Lower lobe of right lung (tissue), 2 donors: ENCODE measurements around the gene PARP15. TPM values are rescaled to one million over a fixed set of nuclear protein-coding genes. Genes with fewer than 3 reads are reported as not detected.

ENCODE experiments used
- ATAC-seq, 2 donors: fragments of 200-7000 bp; cut with Tn5 transposase; one replicate each; pipeline ENCODE4 v1.9.1; 2020 to 2022; ENCODE audit warnings: mild to moderate bottlenecking in 2 of 2, moderate library complexity in 2 of 2
- DNase-seq: peaks from one replicate; pipeline ENCODE4 v3.0.0-alpha.2; 2020
- H3K27ac ChIP-seq: fragments of 200-600 bp; one replicate; pipeline ENCODE4 v1.8.0; 2022
- H3K27me3 ChIP-seq: fragments of 200-600 bp; one replicate; pipeline ENCODE4 v1.8.0; 2022; ENCODE audit warnings: low read depth
- H3K36me3 ChIP-seq: fragments of 200-600 bp; one replicate; pipeline ENCODE4 v1.8.0; 2022; ENCODE audit warnings: mild to moderate bottlenecking
- H3K4me1 ChIP-seq: fragments of 200-600 bp; one replicate; pipeline ENCODE4 v1.8.0; 2022
- H3K4me3 ChIP-seq: fragments of 200-600 bp; one replicate; pipeline ENCODE4 v1.8.0; 2022; ENCODE audit warnings: mild to moderate bottlenecking
- H3K9me3 ChIP-seq: fragments of 200-600 bp; one replicate; pipeline ENCODE4 v1.8.0; 2022
- intact Hi-C: fragments of 100-400 bp; cut with DNase I; formaldehyde crosslinking; loops from one replicate; pipeline ENCODE4 v1.11.0; 2022
- total RNA-seq: library from RNA; stranded (reverse); fragmentation: NEBNext Ultra II Directional; extraction: Animal tissue kit (Norgen Biotek cat#: 25700); gene quantifications from one replicate; pipeline ENCODE4 v1.2.1, GENCODE V29; 2021
- TF ChIP-seq, protein P1 (sequence below): fragments of 200-600 bp; IDR thresholded peaks from one replicate; pipeline ENCODE4 v1.8.0; 2022; ENCODE audit warnings: antibody characterized with exemption, mild to moderate bottlenecking
- donor health status: DM: no; HTN: yes; CAD: no; lungs with severe emphysema.

Gene PARP15
- total RNA-seq, 1 donor from 2014 or later: 11.4 TPM

- Histone ChIP-seq H3K27ac (no peak overlapping the region), H3K27me3 (no peaks in the 10 kb centered on the region), H3K9me3 (no peaks in the 10 kb centered on the region), H3K4me1 (peaks cover 7% of the 10 kb centered on the region), H3K36me3 (peaks cover 5% of the 10 kb centered on the region), H3K4me3 (no peak overlapping the region)
- DNase-seq (no peak), ATAC-seq (no peak)
- TF ChIP-seq, protein P1, sequence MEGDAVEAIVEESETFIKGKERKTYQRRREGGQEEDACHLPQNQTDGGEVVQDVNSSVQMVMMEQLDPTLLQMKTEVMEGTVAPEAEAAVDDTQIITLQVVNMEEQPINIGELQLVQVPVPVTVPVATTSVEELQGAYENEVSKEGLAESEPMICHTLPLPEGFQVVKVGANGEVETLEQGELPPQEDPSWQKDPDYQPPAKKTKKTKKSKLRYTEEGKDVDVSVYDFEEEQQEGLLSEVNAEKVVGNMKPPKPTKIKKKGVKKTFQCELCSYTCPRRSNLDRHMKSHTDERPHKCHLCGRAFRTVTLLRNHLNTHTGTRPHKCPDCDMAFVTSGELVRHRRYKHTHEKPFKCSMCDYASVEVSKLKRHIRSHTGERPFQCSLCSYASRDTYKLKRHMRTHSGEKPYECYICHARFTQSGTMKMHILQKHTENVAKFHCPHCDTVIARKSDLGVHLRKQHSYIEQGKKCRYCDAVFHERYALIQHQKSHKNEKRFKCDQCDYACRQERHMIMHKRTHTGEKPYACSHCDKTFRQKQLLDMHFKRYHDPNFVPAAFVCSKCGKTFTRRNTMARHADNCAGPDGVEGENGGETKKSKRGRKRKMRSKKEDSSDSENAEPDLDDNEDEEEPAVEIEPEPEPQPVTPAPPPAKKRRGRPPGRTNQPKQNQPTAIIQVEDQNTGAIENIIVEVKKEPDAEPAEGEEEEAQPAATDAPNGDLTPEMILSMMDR: no peak
- intact Hi-C loops: no loop called here
These were observed 45.8 kb downstream of the PARP15 start for GRCh38 chr3:122623031-122623829.

- H3K4me3 ChIP-seq: no peak overlapping the region
- DNase-seq (no peak), ATAC-seq (no peak)
- no peaks in the 10 kb centered on the region for H3K27me3 ChIP-seq
- H3K36me3 ChIP-seq: no peaks in the 10 kb centered on the region
- intact Hi-C loops: no loop called here
- H3K27ac ChIP-seq: no peak overlapping the region
- TF ChIP-seq, protein P1: no peak
- H3K4me1 ChIP-seq: no peaks in the 10 kb centered on the region
- no peaks in the 10 kb centered on the region for H3K9me3 ChIP-seq
These were observed 49.2 kb downstream of the PARP15 start for GRCh38 chr3:122626515-122627180.

GRCh38 chr3:122627301-122627700, 49.9 kb downstream of the PARP15 start:
- no peak for DNase-seq
- TF ChIP-seq, protein P1: no peak
- intact Hi-C loops: no loop called here
- H3K9me3 ChIP-seq: no peaks in the 10 kb centered on the region
- no peaks in the 10 kb centered on the region for H3K36me3 ChIP-seq
- H3K27ac ChIP-seq: no peak overlapping the region
- no peaks in the 10 kb centered on the region for H3K27me3 ChIP-seq
- no peak overlapping the region for H3K4me3 ChIP-seq
- no peaks in the 10 kb centered on the region for H3K4me1 ChIP-seq
- ATAC-seq: no peak

DNA sequence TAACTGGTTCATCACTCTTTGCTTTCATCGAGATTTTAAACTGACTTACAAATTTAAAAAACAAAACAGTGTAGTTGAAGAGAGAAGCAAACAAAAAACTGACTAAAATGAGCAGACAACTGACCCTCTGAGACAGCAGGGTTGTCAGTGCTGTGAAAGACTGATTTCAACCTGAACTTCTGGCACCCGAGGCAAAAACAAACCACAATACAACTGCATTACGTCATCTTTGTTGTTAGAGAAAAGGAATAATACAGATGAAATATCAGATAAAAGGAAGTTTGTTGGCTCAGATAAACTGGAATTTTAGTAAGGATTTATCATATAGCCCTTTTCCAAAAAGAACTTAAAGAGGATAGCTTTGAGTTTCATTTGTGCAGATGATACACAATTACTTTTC, 51.1 kb downstream of the PARP15 start:
- TF ChIP-seq, protein P1: no peak
- Histone ChIP-seq H3K4me1 (no peaks in the 10 kb centered on the region), H3K9me3 (no peaks in the 10 kb centered on the region), H3K27me3 (no peaks in the 10 kb centered on the region), H3K4me3 (no peak overlapping the region), H3K36me3 (no peaks in the 10 kb centered on the region), H3K27ac (no peak overlapping the region)
- no peak for ATAC-seq
- intact Hi-C loops: no loop called here
- DNase-seq: no peak

DNA sequence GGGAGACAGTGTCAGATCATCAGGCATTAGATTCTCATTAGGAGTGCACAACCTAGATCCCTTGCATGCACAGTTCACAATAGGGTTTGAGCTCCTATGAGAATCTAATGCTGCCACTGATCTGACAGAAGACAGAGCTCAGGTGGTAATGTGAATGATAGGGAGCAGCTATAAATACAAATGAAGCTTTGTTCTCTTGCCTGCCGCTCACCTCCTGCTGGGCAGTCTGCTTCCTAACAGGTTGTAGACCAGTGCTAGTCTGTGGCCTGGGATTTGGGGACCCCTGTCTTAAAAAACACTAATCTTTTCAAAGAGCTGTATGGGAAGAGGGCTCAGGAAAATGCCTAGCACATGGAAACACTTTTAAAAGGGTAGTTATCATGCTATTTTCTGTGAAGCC, 52.3 kb downstream of the PARP15 start:
- Histone ChIP-seq H3K27me3 (no peaks in the 10 kb centered on the region), H3K9me3 (no peaks in the 10 kb centered on the region), H3K27ac (no peak overlapping the region), H3K36me3 (no peaks in the 10 kb centered on the region), H3K4me3 (no peak overlapping the region), H3K4me1 (no peaks in the 10 kb centered on the region)
- no peak for DNase-seq
- intact Hi-C loops: no loop called here
- TF ChIP-seq, protein P1: no peak
- ATAC-seq: no peak
